ENCODE data around the gene HDAC6. TPM values are rescaled to one million over a fixed set of nuclear protein-coding genes. Genes with fewer than 3 reads are reported as not detected.
"Not testable (repeated sequence)": the region's sequence is repeated elsewhere in the genome, so short reads cannot be mapped to it uniquely, and the experiment has no call there.

HDAC6 gene
- total RNA-seq, 1 donor from 2014 or later: 53.7 TPM

DNA sequence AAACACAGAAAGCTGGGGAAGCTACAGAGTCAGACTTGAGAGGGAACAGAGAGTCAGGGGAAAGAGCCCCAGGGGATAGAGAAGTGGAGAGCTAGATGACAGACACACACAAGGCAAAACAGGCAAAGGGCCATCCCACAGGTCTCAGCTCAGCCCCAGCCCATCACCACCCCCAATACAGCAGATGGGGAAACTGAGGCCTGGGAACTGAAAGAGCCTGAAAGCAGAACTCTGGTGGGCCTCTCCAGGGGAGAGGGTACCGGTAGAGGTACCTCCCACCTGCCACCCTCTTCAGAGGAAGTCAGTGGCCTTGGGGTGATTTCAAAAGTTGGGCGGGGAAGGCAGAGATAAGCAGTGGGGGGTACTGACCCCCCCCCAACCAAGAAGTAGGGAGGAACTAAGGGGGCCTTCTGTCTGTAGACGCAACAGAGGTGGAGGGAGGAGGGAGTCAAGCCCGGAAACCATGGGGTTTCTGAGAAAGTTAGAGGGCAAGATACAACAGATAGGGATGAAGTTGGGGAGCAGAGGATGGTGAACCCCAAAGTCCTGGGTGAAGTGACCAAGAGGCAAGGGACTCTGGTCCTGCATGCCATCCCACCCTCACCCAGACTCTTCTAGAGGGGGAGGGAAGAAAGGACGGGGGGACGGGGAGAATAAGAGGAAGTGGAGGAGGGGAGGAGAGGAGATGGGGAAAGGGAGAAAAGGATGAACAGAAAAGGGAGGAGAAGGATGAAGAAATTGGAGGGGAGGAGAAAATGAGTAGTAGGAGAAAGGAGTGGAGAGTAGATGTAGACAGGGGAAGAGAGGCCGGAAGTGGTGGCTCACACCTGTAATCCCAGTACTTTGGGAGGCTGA is 12.3 kb upstream of the HDAC6 start:
- DNase-seq (ENCODE audit: low spot score): no peak

- no peak for DNase-seq (ENCODE audit: low spot score)
Measured at GRCh38 chrX:48790477-48790876, 11.4 kb upstream of the HDAC6 start.

- no peak for DNase-seq (ENCODE audit: low spot score)
Measured at GRCh38 chrX:48791063-48791820, 10.6 kb upstream of the HDAC6 start.

- DNase-seq (ENCODE audit: low spot score): no peak
Measured at GRCh38 chrX:48792219-48792618, 9.6 kb upstream of the HDAC6 start.

DNA sequence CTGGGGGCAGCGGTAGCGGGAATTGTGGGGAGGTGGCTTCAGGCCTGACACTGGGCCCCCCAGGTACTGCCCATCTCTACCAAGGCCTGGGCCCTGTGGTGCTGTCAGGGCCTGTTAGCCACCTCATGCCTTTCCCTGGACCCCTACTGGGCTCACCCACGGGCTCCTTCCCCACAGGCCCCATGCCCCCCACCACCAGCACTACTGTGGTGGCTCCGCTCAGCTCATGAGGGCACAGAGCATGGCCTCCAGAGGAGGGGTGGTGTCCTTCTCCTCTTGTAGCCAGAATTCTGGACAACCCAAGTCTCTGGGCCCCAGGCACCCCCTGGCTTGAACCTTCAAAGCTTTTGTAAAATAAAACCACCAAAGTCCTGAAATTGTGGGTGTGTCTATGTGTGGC is 7.9 kb upstream of the HDAC6 start:
- DNase-seq (ENCODE audit: low spot score): no peak

GRCh38 chrX:48794340-48794910 is 7.4 kb upstream of the HDAC6 start:
- DNase-seq (ENCODE audit: low spot score): no peak

- DNase-seq (ENCODE audit: low spot score): peak; percentile 70
Measured at GRCh38 chrX:48794911-48795515, 6.9 kb upstream of the HDAC6 start.

DNA sequence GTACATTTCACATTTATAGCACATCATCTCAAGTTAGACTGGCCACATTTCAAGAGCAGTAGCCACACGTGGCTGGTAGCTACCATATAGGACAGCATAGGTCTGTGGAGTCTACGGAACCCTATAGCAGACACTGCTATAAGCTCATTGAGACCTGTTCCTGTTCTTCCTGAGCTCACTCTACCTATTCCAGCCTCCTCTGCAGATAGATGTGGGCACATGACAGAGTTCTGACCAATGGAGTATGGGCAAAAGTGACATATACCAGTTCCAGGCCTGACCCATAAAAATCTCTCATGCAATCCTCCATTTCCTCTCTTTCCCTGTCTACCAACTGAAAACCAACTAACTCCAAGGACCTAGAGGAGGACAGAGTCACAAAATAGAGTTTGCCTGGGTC is 3.5 kb upstream of the HDAC6 start:
- DNase-seq (ENCODE audit: low spot score): no peak

DNA sequence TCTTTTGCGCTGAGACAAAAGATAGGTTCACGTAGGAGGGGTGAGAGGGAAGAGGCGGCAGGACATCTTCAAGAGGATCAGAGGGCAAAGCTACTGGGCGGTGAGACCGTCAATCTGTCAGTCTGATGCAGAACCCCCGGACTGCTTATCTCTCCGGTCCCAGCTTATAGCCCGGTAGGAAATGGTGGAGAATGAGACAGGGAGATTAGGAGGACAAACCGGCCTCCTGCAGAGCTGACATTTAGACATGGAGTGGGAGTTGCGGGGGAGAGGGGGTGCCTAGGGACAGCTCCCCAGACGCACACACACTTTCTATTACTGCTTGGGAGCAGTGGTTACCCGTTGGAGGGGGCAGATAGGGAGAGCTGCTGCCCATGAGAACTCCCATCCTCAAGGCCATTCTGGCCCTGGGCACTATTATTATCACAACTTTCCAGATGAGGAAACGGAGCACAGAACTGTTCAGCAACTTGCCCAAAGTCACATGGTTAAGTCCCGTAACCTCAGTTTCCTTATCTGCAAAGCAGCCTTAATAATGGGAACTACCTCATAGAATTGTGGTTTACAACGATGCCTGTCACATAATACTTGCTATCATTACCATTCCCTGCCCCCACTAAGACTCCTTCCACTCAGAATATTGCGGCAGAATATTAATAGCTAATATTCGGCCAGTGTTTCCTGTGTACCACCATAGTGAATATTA is 1.1 kb upstream of the HDAC6 start:
- no peak for DNase-seq (ENCODE audit: low spot score)

- DNase-seq (ENCODE audit: low spot score): peak; percentile 85
Measured at GRCh38 chrX:48802089-48802904, 430 bp downstream of the HDAC6 start.

- DNase-seq (ENCODE audit: low spot score): no peak
Measured at GRCh38 chrX:48802905-48803200, 986 bp downstream of the HDAC6 start.

DNA sequence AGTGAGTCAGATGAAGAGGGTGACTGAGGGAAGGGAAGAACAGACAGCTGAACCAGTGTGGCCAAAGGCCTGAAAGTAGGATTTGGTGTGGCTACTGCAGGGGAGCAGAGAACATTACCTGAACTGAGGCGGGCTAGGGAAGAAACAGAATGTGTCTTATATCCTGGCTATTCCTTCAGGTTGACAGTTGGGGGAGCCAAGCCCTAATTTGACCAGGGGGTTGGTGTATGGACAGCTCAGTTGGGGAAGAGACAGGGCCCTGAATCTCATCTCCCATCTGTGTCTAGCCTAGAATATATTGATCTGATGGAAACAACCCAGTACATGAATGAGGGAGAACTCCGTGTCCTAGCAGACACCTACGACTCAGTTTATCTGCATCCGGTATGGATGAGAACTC is 4.2 kb downstream of the HDAC6 start:
- no peak for DNase-seq (ENCODE audit: low spot score)

DNA sequence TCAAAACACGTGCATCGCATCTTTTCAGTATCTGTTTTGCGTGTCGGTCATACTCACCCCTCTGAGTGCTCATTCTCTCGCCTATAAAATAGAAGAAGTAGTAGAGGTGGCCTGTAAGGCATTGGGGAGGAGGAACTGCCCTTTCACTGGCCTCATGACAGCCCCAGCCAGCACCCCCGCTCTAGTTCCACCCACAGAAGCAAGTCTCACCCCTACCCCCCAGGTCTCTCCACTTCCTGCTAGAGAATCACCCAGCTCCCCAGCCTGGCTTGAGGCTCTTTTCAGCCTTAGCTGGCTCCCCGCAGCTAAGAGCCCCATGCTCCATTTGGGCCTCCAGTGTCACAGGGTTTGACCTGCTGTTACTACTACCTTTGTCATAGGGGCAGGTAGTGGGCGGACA is 11.8 kb downstream of the HDAC6 start:
- no peak for DNase-seq (ENCODE audit: low spot score)

GRCh38 chrX:48814722-48815121 is 12.9 kb downstream of the HDAC6 start:
- DNase-seq (ENCODE audit: low spot score): no peak

DNA sequence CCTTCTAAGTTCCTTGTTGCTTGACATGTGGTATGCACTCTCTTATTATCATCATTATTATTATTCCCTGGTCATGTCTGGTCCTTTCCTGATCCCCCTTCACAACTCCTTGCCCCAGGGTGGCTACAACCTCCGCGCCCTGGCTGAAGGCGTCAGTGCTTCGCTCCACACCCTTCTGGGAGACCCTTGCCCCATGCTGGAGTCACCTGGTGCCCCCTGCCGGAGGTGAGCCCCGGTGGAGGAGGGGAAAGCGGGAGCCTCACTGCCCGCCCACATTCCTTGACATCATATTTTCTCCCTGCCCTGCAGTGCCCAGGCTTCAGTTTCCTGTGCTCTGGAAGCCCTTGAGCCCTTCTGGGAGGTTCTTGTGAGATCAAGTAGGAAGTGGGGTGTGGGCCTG is 13.4 kb downstream of the HDAC6 start:
- no peak for DNase-seq (ENCODE audit: low spot score)

- DNase-seq (ENCODE audit: low spot score): no peak
Measured at GRCh38 chrX:48816014-48816810, 14.3 kb downstream of the HDAC6 start.

DNA sequence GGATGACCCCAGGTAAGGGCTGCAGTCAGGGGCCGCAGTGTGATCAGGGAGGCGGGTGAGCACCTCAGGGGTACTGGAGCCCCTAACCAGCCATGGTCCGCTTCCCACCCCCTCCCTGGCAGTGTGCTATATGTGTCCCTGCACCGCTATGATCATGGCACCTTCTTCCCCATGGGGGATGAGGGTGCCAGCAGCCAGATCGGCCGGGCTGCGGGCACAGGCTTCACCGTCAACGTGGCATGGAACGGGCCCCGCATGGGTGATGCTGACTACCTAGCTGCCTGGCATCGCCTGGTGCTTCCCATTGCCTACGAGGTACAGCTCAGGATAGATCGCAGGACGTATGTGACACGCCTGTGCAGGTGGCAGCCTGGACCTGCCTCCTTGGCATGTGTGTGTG is 16.2 kb downstream of the HDAC6 start:
- DNase-seq (ENCODE audit: low spot score): no peak

DNA sequence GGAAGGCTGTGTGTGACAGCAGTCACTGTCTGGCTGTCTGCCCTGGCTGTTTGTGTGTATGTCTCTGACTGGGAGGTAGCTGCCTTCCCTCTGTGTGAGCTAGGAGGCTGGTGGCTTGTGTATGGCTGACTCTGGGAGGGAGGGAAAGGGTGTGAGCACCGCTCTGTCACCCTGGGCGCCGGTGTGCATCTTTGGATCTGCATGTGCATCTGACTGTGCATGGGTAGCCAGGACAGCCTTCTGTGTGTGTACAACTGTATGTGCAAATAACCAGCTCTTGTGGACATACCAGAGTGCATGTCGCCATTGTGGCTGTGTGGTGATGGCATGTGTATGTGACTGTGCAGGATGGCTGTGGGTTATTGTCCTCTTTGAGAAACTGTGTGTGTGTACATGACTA is 17.0 kb downstream of the HDAC6 start:
- no peak for DNase-seq (ENCODE audit: low spot score)

GRCh38 chrX:48819394-48819793 is 17.5 kb downstream of the HDAC6 start:
- DNase-seq (ENCODE audit: low spot score): not testable (repeated sequence)

GRCh38 chrX:48823053-48823452 is 21.2 kb downstream of the HDAC6 start:
- DNase-seq (ENCODE audit: low spot score): no peak

All from umbilical cord (tissue), 2 donors.